ENCODE results near the gene KLHDC9. TPM values are rescaled to one million over a fixed set of nuclear protein-coding genes. Genes with fewer than 3 reads are reported as not detected.

KLHDC9 gene
- polyA plus RNA-seq, 4 donors = 4.0 to 19.4 (median 17.3) TPM

DNA sequence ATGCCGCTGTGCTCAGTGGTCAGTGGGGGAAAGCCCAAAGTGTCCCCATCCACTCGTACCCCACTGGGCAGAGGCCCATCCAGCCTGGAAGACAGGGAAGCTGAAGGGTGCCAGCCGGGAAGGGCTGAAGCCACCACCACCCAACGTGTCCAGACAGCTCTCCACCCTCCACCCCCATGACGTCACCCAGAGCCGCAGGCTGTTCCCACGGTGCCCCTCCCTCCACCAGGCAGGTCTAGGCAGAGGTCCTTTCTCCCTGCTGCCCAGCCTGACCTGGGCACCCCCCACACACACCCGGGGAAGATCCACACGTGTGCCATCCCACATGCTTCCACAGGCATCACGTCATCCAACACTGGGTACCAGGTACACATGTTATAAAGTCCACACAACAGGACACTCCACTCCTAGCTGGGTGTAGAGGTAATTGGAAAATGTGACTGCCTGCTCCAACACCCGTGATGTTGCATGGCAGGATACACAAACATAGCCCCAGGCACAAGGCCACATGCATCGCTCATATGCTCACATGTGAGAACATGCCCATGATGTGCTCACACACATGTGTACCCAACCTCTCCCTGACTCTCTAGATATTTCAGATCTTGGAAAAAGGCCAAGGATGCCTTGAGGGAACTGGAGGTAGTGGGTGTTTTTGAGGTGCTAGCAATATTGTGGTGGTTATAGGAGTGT is 23.3 kb upstream of the KLHDC9 start:
- DNase-seq (ENCODE audit: low read depth in 4 of 4, low spot score in 3 of 4) = no peak

- no peak for DNase-seq (ENCODE audit: low read depth in 4 of 4, low spot score in 3 of 4)
Observed at GRCh38 chr1:161076410-161076809, 21.8 kb upstream of the KLHDC9 start.

- DNase-seq (ENCODE audit: low read depth in 4 of 4, low spot score in 3 of 4) = no peak
Observed at GRCh38 chr1:161077426-161077825, 20.7 kb upstream of the KLHDC9 start.

- no peak for DNase-seq (ENCODE audit: low read depth in 4 of 4, low spot score in 3 of 4)
Observed at GRCh38 chr1:161079436-161080110, 18.6 kb upstream of the KLHDC9 start.

- DNase-seq (ENCODE audit: low read depth in 4 of 4, low spot score in 3 of 4) = no peak
Observed at GRCh38 chr1:161080441-161081405, 17.4 kb upstream of the KLHDC9 start.

- DNase-seq (ENCODE audit: low read depth in 4 of 4, low spot score in 3 of 4) = no peak
Observed at GRCh38 chr1:161081519-161081918, 16.6 kb upstream of the KLHDC9 start.

- no peak for DNase-seq (ENCODE audit: low read depth in 4 of 4, low spot score in 3 of 4)
Observed at GRCh38 chr1:161082483-161082882, 15.7 kb upstream of the KLHDC9 start.

GRCh38 chr1:161082996-161083747 is 15.0 kb upstream of the KLHDC9 start:
- DNase-seq (ENCODE audit: low read depth in 4 of 4, low spot score in 3 of 4) = no peak

GRCh38 chr1:161083748-161084596 is 14.2 kb upstream of the KLHDC9 start:
- no peak for DNase-seq (ENCODE audit: low read depth in 4 of 4, low spot score in 3 of 4)

- no peak for DNase-seq (ENCODE audit: low read depth in 4 of 4, low spot score in 3 of 4)
Observed at GRCh38 chr1:161084597-161084988, 13.6 kb upstream of the KLHDC9 start.

DNA sequence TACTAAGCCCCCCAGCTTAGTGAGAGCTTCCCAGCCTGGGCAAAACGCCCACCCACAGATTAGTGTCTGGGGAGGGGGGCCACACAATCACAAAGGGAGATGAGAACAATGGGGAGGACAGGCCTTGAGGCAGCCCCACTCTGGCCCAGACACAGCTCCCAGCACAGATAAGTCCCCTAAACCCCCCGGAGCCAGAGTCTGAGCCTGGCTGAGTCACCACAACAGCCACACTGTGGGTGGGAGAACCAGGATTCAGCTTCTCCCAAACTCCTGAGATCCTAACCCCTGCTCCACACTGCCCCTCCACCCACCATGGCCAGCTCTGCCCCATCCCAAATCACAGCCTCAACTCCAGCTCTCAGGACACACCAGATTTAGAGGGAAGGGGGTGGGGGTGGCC is 13.0 kb upstream of the KLHDC9 start:
- DNase-seq (ENCODE audit: low read depth in 4 of 4, low spot score in 3 of 4) = no peak

DNA sequence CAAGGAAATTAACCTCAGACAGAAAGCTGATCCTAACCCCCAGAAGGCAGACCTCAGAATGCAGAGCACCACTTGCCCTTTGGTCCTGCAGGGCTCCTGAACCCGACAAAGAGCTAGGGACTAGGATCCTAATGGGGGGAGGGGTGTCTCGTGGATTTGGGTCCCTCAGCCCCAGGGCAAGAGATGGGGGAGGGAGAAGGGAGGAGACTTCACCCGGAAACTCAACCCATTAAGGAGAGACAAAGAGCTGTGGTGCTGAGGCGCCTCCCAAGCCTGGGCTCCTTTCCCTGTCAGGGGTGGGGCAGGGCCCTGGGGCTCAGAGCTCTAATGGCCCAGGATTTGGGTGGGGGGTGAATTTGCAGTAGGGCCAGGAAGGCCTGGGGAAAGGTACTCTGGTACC is 11.7 kb upstream of the KLHDC9 start:
- DNase-seq (ENCODE audit: low read depth in 4 of 4, low spot score in 3 of 4) = no peak

- DNase-seq (ENCODE audit: low read depth in 4 of 4, low spot score in 3 of 4) = no peak
Observed at GRCh38 chr1:161088587-161089110, 9.5 kb upstream of the KLHDC9 start.

DNA sequence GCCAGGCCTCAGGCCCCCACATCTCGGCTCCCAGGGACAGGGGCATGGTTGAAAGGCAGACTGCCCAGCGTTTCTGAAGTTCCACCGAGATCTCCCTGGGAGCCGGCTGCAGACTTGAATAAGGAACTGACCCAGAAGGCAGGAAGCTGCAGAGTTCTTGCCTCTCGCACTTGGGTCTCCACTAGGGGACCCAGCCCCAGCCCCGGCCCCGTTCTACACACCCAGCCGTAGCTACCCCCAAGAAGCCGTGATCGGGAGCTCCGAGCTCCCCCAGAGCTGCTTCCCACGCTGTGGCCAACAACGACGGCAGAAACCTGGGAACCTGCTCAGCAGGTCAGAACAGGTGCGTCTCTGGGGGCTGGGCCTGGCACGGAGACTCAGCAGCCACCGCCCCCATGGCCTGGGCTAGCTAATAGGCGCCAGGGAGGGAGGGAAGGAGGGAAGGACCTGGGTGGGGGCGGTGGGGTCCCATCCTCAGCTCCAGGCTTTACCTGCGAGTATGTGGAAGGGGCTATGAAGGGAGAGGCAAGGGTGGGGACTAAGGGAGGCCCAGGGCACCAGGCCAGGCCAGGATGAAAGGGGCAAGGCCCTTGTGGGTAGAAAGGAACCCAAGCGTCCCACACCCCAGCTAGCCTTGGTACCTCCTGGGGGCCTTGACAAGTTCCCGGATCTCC is 8.8 kb upstream of the KLHDC9 start, which contains the start of gene NECTIN4:
Gene NECTIN4 (minus strand): TSS at position 308 of the 674 bp plus-strand sequence. CDS start 262 bp downstream, at position 46.
- no peak for DNase-seq (ENCODE audit: low read depth in 4 of 4, low spot score in 3 of 4)

- no peak for DNase-seq (ENCODE audit: low read depth in 4 of 4, low spot score in 3 of 4)
Observed at GRCh38 chr1:161089938-161090337, 8.2 kb upstream of the KLHDC9 start.

DNA sequence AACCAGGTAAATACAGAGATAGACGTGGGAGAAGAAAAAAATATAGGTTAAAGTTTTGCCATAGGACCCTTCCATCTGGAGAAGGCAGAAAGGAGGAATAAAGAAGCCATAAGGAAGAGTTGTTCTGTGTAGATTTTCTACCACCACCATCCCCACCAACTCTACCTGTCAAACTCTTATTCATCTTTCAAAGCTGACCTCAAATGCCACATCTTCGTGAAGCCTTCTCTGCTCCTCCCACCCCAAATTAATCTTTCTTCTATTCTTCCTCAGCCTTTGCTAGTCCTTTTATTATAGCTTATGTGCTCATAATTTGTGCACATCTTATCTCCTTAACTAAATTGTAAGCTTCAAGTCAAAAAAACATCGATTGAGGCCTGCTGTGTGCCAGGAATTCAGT is 7.5 kb upstream of the KLHDC9 start:
- no peak for DNase-seq (ENCODE audit: low read depth in 4 of 4, low spot score in 3 of 4)

- DNase-seq (ENCODE audit: low read depth in 4 of 4, low spot score in 3 of 4) = no peak
Observed at GRCh38 chr1:161091093-161091492, 7.1 kb upstream of the KLHDC9 start.

- DNase-seq (ENCODE audit: low read depth in 4 of 4, low spot score in 3 of 4) = no peak
Observed at GRCh38 chr1:161091796-161092507, 6.2 kb upstream of the KLHDC9 start.
